Activated CD4-positive, alpha-beta T cell treated with anti-CD3 and anti-CD28 coated beads, Interleukin-2, amount 50 U/mL, for 4 hours (primary cell): ENCODE measurements around the gene TMEM232.
"Not testable (repeated sequence)": the region's sequence is repeated elsewhere in the genome, so short reads cannot be mapped to it uniquely, and the experiment has no call there.

ENCODE experiments used
- DNase-seq, 2 experiments: peaks; one replicate each; pipeline ENCODE4 v3.0.0-alpha.2; 2020

The TMEM232 gene

DNA sequence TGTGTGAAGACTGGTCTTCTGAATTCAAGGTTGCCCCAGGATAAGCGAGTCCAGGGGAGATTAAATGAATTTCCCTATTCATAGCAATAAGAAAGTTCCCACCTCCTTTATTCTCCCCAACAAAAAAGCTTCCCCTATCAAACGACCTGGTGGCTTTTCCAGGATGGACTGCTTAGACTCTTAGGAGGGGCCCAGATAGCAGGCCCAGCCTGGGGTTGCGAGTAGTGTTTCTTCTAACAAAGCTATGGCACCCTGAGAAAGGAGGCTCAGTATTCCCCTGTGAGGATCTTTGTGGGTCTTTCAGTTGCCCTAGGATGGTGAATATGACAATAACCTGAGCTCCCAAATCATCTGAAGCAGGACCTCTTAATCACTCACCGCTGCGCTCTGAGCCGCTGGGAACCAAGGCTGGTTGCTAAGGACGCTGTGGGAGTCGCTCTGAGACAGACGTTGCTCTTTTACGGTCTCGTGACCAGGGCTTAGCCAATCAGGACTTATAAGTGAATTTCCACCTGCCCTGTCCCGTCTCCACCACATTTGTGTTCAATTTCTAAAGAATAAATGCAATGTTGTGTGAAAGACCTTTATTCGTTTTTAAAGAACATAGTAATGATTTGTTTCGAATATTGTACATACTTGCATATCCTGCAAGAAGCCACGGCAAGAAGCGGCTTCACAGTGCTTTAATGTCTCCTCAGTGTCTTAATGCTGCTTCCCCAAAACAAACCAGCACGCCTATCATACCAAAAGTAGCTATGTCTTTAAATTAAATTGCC lies at the start of gene TMEM232:
TMEM232 (minus strand) TSS at position 423 of the 776 bp plus-strand sequence. CDS start 59,319 bp downstream, outside the sequence.
- peak; percentile 68 to 73 for DNase-seq

DNA sequence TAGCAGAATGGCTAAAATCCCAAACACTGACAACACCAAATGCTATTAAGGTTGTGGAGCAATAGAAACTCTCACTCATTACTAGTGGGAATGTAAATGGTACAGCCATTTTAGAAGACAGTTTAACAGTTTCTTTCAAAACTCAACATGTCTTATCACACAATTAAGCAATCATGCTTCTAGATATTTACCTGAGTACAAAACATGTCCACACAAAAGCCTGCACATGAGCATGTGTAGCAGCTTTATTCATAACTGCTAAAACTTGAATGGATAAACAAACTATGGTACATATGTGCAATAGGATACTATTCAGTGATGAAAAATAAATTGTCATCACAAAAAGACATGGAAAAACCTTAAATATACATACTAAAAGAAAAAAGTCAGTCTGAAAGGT lies 43.8 kb upstream of the TMEM232 start:
- no peak for DNase-seq

DNA sequence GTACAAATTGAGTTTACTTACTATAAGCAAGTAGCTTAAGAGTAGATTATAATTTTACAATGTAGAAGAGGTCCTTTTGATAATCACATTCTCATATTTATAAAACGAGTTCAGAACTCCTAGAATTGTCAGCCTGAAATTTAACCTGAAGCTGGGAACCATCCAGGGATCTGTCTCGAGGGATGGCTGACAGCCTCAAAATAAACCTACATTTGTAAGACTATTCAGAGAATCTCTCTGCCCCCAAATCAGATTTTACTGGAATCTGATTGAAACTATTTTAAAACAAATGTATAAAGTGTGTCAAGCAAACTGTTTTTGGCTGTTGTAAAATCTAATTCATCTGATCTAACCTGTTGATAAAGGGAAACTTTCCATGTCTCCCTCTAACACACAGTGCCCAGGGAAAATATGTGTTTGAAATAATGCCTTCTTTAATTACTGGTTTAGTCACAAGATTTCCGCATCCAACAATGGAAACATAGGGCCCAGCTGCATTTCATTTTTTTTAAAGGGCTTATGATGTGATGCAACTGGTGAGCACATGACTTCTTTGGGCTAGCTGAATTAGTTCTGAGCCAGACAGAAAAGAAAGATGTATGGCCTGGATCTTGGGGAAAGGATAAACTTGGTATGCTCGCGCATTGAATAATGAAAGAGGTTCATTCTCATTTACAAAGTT lies 42.7 kb upstream of the TMEM232 start:
- DNase-seq = no peak

DNA sequence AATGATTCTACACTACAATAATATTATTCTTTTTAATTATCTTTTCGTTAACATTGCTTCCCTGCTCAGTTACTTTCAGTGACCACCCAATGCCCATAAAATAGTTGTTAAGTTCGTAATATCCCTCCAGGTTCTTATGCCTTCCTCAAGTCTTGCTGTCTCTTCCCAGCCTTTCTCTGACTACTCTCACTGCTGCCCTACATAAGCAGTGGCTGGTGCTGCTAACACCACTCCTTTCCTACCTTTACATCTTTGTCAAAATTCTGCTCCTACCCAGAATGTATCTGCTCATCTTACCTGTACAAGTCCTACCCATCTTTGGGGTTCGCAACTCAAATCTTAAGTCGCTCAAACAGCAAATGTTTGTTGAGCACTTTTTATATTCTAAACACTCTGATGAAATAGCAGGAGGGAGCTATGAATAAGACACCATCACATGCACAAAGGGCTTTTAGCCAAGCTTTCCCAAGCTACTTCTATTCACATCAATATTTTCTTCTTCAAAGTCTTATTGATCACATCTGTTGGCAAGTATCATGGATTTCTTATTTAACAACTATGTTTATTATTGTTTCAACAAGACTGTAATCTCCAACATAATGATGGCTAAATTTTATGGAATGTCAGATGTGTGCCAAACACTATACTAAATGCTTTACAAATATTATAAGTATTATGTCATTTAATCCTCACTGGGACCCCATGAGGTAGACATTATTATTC lies 41.8 kb upstream of the TMEM232 start:
- no peak for DNase-seq

DNA sequence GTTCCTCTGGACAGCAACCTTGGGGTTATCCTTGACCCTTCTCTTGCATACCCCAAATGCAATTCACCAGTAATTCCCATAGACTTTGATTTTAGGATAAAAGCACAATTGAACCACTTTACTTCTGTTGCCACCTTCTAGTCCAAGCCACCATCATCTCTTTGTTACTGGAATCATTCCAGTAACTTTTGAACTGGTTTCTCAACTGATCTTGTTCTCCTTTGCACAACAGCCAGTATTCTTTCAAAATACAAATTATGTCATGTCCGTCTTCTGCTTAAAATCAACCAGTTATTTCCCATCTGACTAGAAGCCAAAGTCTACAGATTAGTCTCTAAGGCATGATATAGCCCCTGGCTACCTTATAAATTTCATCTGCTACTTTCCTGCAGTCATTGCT lies 33.7 kb upstream of the TMEM232 start:
- no peak for DNase-seq

DNA sequence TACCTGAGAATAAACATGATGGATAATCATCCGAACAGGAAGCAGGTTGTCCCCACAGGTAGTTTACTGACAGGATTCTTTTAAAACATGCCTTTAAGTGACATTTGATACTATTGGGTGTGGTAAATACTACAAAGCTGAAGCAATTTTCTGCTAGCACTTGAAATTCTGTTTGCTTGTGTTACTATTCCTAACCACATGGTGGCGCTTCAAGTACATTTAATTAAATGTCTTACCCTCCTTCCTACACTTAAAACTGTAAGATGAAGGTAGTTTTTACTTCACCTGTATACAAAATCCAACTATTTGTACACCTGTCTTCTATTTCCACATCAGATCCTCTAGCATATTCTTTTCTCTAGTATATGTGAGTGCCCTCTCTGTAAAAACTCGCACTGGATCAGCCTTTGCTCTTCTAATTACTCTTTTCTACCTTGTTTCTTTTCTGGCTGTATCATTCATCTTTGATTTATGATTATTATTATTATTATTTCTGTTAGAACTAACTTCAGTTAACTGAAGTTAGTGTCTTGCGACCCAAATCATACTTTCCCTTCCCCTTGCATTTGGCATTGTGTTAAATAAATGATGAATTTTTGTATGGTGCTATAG lies 30.8 kb upstream of the TMEM232 start:
- no peak for DNase-seq

DNA sequence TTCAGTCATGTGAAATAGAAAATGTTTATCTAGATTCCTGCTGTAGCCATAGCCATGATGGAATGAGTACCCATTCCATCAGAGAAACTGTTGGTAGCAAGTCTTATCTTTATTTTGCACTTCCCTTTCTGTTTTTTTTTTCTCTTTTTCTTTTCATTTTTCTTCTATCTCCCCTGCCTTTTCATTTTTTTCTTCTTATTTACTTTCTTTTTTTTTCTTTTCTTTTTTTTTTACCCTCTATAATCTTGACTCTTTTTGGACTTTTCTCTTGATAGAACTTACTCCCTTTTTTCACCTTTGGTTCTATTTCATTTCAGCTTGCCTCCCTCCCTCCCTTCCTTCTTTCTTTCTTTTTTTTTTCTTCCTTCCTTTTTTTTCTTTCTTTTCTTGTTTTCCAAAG lies 27.7 kb upstream of the TMEM232 start:
- DNase-seq = no peak

DNA sequence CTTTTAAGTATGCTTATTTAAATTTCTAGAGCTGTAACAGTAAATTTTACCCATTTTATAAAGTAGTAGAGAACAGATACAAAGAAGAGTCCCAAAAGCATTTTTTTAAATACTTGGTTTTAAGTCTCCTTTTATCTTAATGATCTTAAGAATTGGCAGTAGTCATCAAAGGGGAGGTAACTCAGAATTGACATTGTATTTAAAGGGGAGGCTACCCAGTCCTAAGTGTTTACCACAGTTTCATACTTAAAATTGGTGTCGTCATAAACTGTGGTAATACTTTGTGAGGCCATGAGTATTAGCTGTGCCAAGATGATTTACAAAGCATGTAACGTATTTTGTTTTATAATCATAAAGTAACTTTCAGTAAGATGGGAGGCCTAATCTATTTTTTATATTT lies 27.1 kb upstream of the TMEM232 start:
- no peak for DNase-seq

DNA sequence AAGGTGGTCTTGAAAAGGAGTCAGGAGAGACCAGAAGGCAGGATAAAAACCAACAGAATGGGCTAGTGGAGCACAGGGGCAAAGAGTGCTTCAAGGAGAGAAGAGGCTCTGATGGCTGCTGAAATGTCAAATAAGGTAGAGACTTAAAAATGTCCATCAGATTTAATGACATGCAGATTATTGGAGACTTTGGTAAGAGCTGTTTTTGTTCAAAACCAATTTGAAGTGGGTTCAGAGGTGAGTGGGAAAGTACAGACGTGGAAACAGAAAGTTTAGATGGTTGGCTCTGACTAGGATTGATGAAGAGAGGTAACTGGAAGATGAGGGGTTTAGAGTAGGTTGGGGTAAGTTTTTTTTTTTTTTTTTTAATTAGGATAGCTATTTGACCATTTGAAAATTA lies 26.5 kb upstream of the TMEM232 start:
- no peak for DNase-seq

DNA sequence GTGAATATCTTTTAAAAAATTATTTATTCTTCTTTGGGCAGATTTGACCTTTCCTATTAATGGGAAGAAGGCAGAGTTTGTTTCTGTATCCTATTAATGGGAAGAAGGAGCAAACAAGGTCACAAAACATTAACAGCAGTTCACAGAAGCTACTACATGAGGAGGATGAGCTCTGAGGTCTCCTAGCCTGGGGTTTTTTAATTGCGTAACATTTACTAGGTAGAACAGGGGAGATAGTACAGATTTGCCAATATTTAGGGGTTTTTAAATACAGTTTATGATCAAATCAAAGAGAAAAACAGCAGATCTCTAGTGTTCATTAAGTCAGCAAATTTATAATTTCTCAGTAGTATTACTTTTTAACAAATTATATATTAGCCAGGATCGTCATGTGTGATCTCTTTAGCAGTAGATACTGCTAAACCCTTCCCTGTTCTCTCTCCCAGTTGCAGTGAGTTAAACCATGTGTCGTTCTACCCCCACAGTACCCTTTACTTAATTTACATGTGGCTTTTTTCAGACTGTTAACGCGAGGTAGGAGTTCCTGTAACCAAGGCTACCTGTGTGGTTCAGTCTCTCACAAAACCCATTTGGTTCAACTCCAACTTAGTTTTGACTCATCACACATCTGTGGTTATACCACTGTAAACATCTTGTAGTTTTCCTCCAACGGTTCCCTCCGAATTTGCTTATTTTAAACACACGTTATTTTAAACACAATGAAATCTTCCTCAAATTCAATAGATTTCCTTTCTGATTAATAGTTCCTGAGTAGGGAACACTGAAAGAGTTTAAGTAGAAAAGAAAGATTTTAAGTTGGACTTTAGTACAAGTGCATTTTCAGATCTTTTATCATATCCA lies 25.7 kb upstream of the TMEM232 start:
- no peak for DNase-seq

DNA sequence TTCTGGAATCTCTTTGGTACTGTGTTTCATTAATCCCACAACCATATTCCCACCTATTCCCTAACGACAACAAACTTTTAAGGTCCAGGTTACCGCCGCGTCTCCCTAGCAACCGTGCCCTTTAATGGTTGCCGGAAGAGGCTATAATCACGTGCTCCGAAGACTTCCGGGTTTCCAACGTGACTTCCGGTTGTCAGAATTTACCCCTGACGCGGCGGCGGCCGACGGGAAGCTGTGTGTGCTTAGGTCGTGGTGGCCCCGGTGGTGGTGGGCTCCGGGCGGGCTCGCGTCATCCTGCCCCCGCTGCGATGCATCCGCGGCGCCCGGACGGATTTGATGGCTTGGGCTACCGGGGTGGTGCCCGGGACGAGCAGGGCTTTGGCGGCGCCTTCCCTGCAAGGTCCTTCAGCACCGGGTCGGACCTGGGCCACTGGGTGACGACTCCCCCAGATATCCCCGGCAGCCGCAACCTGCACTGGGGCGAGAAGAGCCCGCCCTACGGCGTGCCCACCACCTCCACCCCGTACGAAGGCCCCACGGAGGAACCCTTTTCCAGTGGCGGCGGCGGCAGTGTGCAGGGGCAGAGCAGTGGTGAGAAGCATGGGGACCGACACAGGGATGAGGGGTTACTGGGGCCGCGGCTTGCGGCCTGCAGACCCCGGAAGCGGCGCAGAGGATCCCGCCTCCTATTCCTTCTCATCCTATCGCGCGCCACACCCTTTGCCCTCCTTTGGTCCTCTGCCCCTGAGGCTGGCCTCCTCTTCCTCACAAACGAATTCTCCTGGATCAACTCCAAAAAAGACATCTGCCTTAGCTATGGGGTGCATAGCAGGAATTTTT lies 12.6 kb upstream of the TMEM232 start, which contains the start of gene SLC25A46:
SLC25A46 (plus strand) TSS at position 196 of the 840 bp plus-strand sequence; CDS start at position 309, 113 bp downstream.
- DNase-seq = peak; percentile 80 to 82

DNA sequence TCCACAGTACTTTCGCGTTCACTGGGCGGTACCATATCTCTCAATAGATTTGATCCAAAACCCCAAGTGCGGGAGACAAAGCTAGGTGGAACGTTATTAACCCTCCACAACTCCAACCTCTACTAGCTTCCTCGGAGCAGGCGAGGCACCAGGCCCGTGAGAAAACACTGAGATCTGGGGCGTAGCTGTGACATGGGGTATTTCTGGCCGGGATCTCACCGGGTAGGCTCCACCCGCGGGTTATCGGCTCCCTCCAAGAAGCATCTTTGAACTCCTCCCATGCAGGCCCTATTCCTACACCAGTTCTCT lies 12.0 kb upstream of the TMEM232 start:
- no peak for DNase-seq

DNA sequence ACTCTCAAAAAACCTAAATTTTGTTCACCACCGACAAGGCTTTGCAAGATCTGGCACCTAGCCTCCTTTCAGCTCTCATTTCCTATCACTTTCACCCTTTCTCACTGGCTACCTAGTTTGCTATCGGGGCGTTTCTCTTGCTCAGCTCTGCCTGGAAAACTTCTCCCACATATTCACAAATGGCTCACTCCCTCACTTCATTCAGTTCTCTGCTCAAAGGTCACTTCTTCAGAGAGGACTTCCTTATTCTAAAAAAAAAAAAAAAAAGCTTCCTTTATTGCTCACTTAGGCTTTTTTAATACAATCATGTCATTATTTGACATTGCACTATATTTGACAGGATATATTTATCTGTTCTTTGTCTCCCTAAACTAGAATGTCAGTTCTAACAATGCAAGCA lies 10.3 kb upstream of the TMEM232 start:
- DNase-seq = no peak

DNA sequence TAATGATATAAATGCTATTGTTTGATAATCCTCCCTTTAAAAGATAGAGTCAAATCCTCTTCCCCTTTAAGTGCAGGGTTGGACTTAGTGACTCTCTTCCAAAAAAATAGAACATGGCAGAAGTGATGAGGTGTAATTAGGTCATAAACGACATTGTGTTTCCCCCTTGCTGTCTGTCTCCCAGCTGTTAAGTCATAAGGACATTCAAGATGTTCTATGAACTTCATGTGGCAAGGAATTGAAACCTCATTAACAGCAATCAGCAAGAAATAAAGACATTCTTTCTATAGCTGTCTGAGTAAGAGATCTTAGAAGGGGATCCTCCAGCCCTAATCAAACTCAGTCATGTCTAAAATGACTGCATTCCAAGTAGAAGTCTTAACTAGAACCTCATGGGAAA lies 9.1 kb upstream of the TMEM232 start:
- DNase-seq = no peak

DNA sequence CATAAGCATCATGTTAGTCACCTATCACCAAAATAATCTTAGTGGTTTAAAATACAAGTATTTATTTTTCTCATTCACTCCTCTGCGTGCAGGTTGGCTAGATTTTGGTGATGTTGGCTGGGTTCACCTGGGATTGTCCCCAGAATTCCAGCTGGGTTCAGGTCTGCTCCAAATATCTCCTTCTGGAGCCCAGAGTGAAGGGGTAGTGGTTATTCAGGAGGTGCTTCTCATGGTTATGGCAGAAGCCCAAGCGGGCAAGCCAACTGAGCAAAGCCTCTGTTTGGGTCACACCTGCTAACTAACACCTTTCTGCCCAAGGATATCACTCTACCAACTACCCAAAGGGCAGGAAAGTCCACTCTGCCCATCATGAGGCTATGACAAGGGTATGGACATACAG lies 7.6 kb upstream of the TMEM232 start:
- DNase-seq = no peak

DNA sequence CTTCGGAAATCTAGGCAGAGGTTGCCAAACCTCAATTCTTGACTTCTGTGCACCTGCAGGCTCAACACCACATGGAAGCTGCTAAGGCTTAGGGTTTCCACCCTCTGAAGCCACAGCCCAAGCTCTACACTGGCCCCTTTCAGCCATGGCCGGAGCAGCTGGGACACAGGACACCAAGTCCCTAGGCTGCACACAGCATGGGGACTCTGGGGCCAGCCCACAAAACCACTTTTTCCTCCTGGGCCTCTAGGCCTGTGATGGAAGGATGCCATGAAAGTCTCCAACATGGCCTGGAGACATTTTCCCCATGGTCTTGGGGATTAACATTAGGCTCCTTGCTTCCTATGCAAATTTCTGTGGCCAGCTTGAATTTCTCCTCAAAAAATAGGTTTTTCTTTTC lies 5.0 kb upstream of the TMEM232 start:
- DNase-seq = not testable (repeated sequence)

DNA sequence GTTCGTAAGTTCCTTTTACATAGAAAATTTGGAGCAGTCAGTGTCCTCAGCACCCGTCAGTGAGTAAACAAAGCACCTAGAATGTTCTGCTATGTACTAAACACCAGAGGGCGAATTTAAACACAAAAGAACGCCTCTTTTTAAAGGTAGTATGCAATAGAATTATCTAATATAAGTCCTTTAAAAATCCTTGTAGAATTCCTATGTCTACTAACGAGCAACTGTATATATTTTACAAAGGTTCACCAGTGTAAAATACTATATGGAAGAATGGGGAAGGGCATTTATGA lies 499 bp upstream of the TMEM232 start:
- DNase-seq = no peak

DNA sequence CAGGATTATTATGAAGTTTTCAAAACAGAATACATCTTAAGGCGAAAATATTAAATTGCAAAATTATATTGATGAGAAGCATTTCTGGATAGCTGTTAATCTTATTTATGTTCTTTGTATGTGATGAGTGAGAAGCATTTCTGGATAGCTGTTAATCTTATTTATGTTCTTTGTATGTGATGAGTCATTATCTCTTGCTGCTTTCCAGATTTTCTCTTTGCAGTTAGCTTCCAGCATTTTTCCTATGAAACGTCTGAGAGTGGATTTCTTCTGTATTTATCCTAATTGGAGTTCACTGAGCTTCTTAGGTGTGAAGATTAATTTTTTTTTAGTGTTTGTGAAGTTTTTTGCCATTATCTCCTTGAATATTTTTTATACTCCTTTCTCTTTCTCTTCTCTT lies 8.2 kb downstream of the TMEM232 start:
- no peak for DNase-seq

DNA sequence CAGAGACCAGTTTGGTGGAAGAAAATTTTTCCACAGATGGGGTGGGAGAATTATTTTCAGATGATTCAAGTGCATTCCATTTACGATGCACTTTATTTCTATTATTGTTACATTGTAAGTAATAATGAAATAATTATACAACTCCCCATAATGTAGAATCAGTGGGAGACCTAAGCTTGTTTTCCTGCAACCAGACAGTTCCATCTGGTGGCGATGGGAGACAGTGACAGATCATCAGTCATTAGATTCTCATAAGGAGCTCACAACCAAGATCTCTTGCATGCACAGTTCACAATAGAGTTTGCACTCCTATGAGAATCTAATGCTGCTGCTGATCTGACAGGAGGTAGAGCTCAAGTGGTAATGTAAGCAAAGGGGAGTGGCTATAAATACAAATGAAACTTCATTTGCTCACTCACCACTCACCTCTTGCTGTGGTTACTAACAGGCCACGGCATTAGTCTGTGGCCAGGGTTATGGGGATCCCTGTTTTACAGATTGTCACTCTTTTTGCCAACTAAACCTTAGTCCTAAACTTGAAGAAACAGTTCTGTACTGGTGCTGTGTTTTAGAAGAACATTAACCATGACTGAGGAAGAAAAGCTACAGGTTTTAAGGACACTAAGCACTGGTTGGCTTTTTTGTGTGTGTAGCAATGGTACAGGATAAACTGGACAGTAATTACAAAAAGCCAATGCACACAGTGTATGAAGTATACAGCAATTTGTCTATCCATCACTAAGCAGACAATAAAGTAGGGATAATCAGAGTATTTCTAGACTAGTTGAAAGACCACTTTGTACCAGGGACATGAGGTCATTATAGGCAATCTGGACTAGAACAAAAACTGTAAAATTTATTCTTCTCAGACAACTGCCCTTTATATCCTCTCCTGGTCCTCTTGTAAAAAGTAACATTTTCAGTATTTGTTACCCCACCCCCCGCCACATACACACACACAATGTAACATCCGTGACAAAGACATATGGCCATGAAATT lies 9.9 kb downstream of the TMEM232 start:
- no peak for DNase-seq

DNA sequence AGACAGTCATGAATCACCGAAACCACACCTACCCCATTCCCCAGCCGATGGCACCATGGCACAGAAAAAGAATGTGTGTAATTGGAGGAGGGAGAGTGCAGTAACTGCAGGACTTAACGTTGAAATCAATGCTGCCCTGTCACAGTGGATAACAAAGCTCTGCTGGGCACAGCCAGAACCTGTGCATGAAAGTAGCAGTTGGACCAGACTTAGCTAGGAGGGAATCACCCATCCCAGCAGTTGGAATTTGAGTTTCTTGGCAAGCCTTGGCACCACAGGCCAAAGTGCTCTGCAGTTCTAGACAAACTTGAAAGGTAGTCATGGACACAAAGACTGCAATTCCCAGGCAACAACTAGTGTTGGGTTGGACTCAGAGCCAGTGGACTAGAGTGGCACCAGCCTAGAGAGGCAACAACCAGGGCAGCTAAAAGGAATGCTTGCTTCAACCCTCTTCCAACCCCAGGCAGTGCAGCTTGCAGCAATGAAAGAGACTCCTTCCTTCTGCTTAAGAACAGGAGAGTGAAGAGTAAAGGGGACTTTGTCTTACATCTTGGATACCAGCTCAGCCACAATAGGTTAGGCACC lies 19.1 kb downstream of the TMEM232 start:
- DNase-seq = no peak
